ENCODE measurements around the gene TMEM271. TPM values are rescaled to one million over a fixed set of nuclear protein-coding genes. Genes with fewer than 3 reads are reported as not detected.

TMEM271 gene
- total and polyA plus RNA-seq, 4 donors, result not detected

DNA sequence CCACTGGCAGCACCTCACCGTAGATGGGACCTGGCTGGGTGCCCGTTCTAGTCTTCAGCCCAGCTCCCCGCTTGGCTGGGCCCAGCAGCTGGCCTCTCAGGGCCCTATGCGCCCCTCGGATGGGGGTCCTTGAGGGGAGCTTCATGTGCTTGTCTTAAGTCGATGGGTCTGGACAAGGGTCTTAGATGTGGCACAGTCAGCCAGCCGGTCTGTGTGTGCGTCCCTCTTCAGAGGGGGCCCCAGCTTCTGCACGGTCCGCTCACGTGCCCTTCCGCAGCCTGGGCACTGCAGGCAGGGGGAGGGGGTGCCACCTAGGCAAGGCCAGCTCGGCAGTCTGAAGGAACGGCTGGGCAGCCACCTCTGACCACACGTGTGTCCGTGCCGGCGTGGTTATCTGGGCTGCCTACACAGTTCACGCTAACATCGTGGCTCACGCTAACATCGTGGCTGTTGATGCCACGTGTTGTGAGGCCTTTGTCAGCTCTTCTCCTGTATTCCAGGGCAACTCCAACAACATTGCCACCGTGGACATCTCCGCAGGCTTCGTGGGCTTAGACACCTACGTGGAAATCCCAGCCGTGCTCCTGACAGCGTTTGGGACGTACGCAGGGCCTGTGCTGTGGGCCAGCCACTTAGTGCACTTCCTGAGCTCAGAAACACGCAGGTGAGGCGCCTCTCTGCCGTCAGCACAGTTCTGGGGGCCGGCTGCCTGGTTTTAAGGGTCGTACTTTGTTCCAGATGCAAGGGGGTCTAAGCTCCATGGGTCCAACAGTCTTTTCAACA lies 42.6 kb downstream of the TMEM271 start:
- Histone ChIP-seq H3K4me1 (ENCODE audit: control insufficient read depth in 4 of 4, insufficient read depth in 4 of 4, low read length in 3 of 4) (no peaks in the 10 kb centered on the region), H3K27me3 (ENCODE audit: control insufficient read depth in 4 of 4, insufficient read depth in 4 of 4, low read length in 3 of 4) (no peaks in the 10 kb centered on the region)

More for the DNA sequence above, 42.6 kb downstream of the TMEM271 start:
- DNase-seq (ENCODE audit: low spot score), result no peak
- WGBS, result 98% methylated on average over 36 of the region's 36 CpGs
- no peak overlapping the region for H3K4me3 ChIP-seq (ENCODE audit: low read depth in 1 of 3, low read length in 3 of 3)
- no peak overlapping the region for H3K9ac ChIP-seq (ENCODE audit: low read depth in 1 of 2, low read length in 2 of 2)
- no peak overlapping the region for H3K27ac ChIP-seq (ENCODE audit: low read depth in 1 of 2, low read length in 2 of 2)
- peaks cover 11 to 59% (median 23%) of the 10 kb centered on the region in 4 donors for H3K36me3 ChIP-seq (ENCODE audit: control insufficient read depth in 4 of 4, insufficient read depth in 3 of 4, low read depth in 1 of 4, low read length in 3 of 4)
- TF ChIP-seq ZBTB33 (IDR thresholded peaks at IDR 0.05) (no peak), RXRA (IDR thresholded peaks at IDR 0.05) (no peak), RAD21 (IDR thresholded peaks at IDR 0.05) (no peak), FOXA1 (IDR thresholded peaks at IDR 0.05) (no peak), TAF1 (conservative IDR thresholded peaks at IDR 0.05) (no peak), SP1 (IDR thresholded peaks at IDR 0.05) (no peak), EGR1 (IDR thresholded peaks at IDR 0.05; ENCODE audit: low read depth in 2 of 2) (no peak), HNF4A (conservative IDR thresholded peaks at IDR 0.05) (no peak), CTCF (IDR thresholded peaks at IDR 0.05; ENCODE audit: low read depth, low read length, missing input control) (no peak), HNF4G (IDR thresholded peaks at IDR 0.05) (no peak), GABPA (IDR thresholded peaks at IDR 0.05 in 1 of 2, conservative IDR thresholded peaks at IDR 0.05 in 1 of 2) (no peak)
- TF ChIP-seq, protein P1, sequence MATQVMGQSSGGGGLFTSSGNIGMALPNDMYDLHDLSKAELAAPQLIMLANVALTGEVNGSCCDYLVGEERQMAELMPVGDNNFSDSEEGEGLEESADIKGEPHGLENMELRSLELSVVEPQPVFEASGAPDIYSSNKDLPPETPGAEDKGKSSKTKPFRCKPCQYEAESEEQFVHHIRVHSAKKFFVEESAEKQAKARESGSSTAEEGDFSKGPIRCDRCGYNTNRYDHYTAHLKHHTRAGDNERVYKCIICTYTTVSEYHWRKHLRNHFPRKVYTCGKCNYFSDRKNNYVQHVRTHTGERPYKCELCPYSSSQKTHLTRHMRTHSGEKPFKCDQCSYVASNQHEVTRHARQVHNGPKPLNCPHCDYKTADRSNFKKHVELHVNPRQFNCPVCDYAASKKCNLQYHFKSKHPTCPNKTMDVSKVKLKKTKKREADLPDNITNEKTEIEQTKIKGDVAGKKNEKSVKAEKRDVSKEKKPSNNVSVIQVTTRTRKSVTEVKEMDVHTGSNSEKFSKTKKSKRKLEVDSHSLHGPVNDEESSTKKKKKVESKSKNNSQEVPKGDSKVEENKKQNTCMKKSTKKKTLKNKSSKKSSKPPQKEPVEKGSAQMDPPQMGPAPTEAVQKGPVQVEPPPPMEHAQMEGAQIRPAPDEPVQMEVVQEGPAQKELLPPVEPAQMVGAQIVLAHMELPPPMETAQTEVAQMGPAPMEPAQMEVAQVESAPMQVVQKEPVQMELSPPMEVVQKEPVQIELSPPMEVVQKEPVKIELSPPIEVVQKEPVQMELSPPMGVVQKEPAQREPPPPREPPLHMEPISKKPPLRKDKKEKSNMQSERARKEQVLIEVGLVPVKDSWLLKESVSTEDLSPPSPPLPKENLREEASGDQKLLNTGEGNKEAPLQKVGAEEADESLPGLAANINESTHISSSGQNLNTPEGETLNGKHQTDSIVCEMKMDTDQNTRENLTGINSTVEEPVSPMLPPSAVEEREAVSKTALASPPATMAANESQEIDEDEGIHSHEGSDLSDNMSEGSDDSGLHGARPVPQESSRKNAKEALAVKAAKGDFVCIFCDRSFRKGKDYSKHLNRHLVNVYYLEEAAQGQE (IDR thresholded peaks at IDR 0.05), result no peak
- TF ChIP-seq, protein P2, sequence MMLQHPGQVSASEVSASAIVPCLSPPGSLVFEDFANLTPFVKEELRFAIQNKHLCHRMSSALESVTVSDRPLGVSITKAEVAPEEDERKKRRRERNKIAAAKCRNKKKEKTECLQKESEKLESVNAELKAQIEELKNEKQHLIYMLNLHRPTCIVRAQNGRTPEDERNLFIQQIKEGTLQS (IDR thresholded peaks at IDR 0.05), result no peak
- peaks cover 0 to 2% (median 0%) of the 10 kb centered on the region in 4 donors for H3K9me3 ChIP-seq (ENCODE audit: control insufficient read depth in 4 of 4, low read length in 3 of 4)

Measured in liver (tissue), 9 donors.